GM19328 (cell line): Measurements from ENCODE around the gene RASGRF2.
"Not testable (repeated sequence)": the region's sequence is repeated elsewhere in the genome, so short reads cannot be mapped to it uniquely, and the experiment has no call there.

Source experiments
- ATAC-seq: cut with Tn5 transposase; IDR thresholded peaks from one replicate; pipeline ENCODE4 v1.9.1; 2021; ENCODE audit warnings: mild to moderate bottlenecking, moderate library complexity; ENCODE audit not compliant: unreplicated experiment

Gene RASGRF2

DNA sequence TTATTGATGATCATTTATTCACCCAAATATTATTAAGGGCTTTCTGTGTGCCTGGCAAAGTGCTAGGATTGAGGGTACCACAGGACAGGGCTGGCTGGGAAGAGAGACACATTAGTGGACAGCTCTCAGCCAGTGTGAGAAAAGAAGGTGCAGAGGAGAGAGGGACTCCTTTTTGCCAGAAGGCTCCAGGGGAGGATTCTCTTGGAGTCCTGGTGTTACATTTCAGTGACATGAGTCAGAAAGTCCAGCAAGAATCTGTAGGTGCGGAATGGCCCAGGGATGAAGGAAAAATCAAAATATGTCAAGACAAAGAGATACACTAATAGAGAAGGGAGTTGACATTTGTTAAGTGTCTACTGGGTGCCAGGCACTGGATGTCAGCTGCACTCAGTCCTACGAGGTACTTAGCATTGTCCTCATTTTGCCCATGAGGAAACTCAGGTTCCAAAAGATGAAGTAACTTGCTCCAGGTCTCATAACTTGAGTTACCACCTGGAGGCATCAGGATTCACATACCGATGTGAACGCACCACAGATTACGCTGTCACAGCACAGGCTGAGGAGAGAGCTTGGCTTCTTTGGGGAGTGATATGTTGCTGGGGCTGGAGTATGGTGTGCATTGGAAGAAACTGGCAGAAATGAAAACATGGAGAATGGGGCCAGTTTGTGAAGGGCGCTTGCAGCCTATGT is 60.5 kb downstream of the RASGRF2 start:
- ATAC-seq = no peak

DNA sequence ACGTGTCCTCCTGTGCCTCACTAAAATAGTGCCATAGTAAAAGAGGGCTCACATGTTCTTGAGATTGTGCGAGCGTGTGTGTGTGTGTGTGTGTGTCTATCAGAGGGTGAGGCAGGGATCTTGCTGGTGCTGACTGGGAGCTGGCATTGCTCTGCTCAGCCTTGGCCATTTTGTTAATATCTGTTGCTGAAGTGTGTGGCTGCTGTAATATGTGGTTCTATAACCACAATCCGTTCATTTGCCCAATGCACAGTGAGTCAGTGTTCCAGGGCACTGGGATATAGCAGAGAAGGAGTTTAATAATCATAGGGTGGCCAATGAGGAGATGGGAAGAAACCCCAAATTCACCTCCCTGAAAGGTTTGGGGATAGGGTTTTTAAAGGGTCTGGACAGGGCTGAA is 61.3 kb downstream of the RASGRF2 start:
- ATAC-seq = no peak

GRCh38 chr5:81021951-81022687 is 62.0 kb downstream of the RASGRF2 start:
- no peak for ATAC-seq

GRCh38 chr5:81022688-81023084 is 62.5 kb downstream of the RASGRF2 start:
- ATAC-seq = no peak

DNA sequence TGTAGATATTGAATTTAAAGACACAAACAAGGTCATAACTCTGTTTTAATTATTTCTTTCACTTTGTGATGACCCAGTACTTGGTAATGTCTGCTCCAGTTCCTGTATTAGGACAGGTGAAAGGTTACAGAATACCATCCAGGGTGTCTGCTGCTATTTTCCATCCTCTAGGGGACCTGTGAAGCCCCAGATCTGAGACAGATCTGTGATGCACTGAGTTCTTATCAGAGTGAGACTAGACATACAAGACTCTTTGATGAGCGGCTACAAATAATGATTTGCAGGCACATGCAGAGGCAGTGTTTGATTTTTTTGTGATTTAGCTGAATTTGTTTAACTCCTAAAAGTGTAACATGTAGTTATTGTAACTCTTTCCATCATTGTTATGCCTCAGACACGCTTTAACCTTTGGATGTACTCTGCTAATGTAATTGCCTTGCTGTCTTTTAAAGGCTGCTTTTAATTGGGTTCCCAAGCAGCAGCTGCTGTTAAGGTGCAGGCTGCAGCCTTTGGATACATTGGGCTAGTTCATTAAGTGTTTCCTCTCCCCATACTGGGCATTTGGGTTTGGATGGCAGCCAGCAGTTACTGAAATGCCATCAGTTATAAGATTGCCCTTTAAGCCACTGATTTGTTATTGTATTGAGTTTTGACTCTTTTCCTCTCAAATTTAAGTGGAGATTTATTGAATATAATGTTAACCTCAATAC is 63.3 kb downstream of the RASGRF2 start:
- ATAC-seq = no peak

- ATAC-seq = no peak
Observed at GRCh38 chr5:81027481-81028058, 67.4 kb downstream of the RASGRF2 start.

DNA sequence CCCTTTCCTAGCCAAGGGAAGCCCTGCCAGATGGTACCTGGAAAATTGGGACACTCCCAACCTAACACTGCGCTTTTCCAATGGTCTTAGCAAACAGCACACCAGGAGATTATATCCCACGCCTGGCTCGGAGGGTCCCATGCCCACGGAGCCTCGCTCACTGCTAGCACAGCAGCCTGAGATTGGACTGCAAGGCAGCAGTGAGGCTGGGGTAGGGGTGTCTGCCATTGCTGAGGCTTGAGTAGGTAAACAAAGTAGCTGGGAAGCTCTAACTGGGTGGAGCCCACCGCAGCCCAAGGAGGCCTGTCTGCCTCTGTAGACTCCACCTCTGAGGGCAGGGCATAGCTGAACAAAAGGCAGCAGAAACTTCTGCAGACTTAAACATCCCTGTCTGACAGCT is 68.7 kb downstream of the RASGRF2 start:
- not testable (repeated sequence) for ATAC-seq

- not testable (repeated sequence) for ATAC-seq
Observed at GRCh38 chr5:81029736-81030135, 69.6 kb downstream of the RASGRF2 start.

- ATAC-seq = not testable (repeated sequence)
Observed at GRCh38 chr5:81030236-81031034, 70.3 kb downstream of the RASGRF2 start.

DNA sequence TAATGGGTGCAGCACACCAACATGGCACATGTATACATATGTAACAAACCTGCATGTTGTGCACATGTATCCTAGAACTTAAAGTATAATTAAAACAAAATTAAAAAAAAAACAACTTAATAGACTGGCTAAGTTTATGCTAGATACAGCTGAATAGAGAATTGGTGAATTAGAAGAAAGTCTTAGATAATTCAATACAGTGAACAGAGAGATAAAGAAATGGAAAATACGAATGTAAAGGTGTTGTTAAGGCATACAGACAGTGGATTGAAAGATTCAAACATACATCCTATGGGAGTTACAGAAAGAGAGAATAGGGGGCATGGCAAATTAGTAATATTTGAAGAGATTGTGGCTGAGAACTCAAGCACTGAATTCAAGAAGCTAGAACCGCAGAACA is 75.4 kb downstream of the RASGRF2 start:
- ATAC-seq = no peak

GRCh38 chr5:81038495-81038894 is 78.3 kb downstream of the RASGRF2 start:
- no peak for ATAC-seq

DNA sequence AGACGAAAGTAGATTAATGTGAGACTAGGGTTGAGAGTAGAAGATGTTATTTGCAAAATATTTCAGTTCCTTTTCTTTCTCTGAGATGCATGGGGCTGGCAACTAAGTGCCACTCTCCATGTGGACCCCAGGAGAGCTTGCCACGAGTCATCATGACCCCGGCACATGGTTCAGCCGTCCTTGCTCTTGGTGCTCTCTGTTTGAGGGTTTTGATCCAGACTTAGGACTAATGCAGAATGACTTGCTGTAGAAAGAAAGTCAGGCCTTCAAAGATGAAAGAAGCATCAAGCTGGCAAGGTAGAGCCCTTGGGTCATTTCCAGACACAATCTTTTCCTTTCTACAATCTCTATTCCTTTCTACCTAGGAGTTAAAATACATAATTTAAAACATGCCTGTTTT is 84.7 kb downstream of the RASGRF2 start:
- ATAC-seq = no peak

- no peak for ATAC-seq
Observed at GRCh38 chr5:81045389-81045807, 85.2 kb downstream of the RASGRF2 start.

- ATAC-seq = no peak
Observed at GRCh38 chr5:81046041-81046440, 85.9 kb downstream of the RASGRF2 start.

DNA sequence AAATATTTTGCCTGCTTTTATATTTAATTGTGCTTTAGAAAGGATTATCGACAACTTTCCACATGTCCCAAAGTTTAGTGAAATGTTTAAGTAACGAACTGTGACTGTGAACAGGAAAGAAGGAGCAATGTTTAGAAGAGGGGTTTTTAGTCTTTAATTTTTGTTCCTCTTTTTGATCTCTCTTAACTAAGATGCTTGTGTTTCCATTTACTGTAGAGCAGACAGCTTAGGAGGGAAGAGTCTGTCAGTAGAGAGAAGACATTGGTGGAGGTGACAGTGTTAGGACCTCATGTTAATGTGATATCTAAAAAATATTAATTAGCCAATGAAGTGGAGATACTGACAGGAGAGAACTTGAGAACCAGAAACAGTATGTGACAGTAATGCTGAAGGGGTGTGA is 92.2 kb downstream of the RASGRF2 start:
- ATAC-seq = no peak

GRCh38 chr5:81053282-81053681 is 93.1 kb downstream of the RASGRF2 start:
- not testable (repeated sequence) for ATAC-seq

DNA sequence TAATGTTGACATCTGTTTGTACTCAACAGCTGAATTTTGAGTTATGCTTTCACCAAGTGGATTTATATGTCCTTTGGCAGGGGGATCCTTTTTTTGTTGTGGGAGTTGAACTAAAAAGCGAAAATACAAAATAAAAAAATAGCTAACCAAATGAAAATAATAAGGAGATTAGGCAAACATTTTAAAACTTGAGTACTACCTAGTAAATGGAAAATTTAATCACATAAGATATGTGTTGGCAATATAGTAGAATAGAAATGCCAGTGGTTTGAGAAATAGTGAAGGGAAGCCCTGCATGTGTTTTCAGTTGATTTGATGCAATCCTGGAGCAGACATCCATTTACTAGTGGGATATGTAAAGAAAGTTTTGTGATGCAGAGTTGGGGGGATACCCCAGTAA is 98.0 kb downstream of the RASGRF2 start:
- ATAC-seq = no peak

DNA sequence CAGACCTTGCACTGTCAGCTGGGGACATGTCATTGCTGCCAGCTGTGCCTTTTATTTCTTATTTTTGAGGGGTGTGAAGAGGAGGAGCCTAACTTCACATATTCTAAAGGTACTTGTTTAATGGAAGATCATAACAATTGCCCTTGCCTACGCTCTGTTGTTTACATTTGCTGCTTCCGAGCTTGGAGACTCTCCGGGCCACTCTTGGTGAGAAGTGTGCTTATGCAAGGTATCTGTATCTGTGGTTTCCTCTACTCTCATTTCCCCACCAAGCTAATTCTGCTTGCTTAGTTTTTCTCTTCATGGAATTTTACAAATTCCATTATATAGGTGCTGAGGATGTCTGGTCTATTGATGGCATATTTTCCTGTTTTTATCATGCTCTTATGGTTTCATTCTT is 105.3 kb downstream of the RASGRF2 start:
- ATAC-seq = no peak

DNA sequence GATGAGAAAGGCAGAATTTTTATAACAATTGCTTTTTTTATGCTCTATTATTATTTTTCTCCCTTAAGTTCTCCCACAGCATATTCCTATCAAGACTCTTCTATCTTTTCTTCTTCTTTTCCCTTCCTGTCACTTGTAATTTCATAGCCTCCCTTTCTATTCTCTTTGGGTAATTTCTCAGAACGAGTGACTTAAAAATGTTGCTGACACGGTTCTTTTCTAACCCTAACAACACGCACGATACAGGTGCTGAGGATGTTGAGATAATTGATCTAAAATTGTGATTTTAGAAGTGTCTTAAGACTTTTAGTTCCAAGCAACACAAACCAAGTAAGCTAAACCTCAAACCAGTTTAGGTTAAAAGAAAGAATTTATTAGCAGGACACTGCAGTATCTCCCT is 105.9 kb downstream of the RASGRF2 start:
- ATAC-seq = no peak

DNA sequence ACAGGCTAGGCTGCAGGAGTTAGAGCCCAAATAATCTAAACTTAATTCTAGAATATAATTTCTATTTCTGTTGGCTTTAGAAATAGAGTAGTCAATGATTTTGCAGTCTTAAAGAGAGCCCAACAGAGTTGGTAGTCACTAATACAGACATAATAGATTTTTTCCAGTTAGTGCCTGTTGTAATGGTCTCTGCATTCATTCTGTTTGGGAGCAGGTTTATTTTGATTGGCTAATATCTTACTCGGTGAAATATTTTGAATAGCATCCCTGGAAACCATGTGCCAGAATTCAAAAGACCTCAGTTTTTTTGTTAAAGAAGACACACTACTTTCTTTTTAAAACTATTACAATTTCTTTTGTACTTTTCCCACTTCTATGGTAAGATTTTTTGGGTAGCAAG is 107.2 kb downstream of the RASGRF2 start:
- ATAC-seq = no peak

DNA sequence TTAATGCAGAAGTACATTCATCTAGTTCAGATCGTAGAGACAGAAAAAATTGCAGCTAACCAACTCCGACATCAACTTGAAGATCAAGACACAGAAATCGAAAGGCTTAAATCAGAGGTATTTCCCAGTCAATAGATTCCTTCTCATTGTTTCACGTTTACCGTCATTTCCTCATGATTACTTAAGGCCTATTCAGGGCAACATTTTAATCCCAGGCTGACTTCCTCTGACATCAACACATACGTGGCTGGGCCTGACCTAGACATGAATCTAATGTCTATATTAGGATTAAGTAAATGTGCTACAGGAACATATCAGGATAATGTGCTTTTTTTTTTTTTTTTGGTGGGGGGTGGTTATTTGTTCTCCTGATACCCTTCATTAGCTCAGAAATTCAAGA is 107.9 kb downstream of the RASGRF2 start:
- ATAC-seq = no peak
